Neutrophil (primary cell): Measurements from ENCODE around the gene ANTXR2.

Experiments used
- H3K27ac ChIP-seq: fragments of 200-600 bp; sonication (generic); 2 replicates; pipeline ENCODE4 v1.5.1; 2016; ENCODE audit warnings: mild to moderate bottlenecking, moderate library complexity
- H3K27me3 ChIP-seq: fragments of 200-600 bp; sonication (generic); 2 replicates; pipeline ENCODE4 v1.6.0; 2016; ENCODE audit warnings: mild to moderate bottlenecking
- H3K36me3 ChIP-seq: fragments of 200-600 bp; sonication (generic); 2 replicates; pipeline ENCODE4 v1.5.1; 2017
- H3K4me1 ChIP-seq, 2 experiments: fragments of 200-600 bp in 1 of 2; sonication (generic) in 1 of 2; 1 replicate in 1 of 2; 2 replicates in 1 of 2; pipeline versions ENCODE4 v1.5.1 to v1.6.1; 2013 to 2016; ENCODE audit warnings: low read depth in 1 of 2, low read length in 1 of 2, mild to moderate bottlenecking in 1 of 2, moderate library complexity in 1 of 2; ENCODE audit not compliant: control insufficient read depth in 1 of 2, insufficient read depth in 1 of 2
- H3K4me3 ChIP-seq, 2 experiments: fragments of 200-600 bp in 1 of 2; sonication (generic) in 1 of 2; 1 replicate in 1 of 2; 2 replicates in 1 of 2; pipeline ENCODE4 v1.5.1; 2013 to 2016; ENCODE audit warnings: low read depth in 1 of 2, low read length in 1 of 2, mild to moderate bottlenecking in 1 of 2, moderate library complexity in 1 of 2
- H3K9me3 ChIP-seq: fragments of 200-600 bp; sonication (generic); 2 replicates; pipeline ENCODE4 v1.5.1; 2016
- TF ChIP-seq, protein P1 (sequence below): fragments of 200-600 bp; sonication (generic); IDR thresholded peaks from 2 replicates; pipeline ENCODE4 v1.5.1; 2016; ENCODE audit warnings: antibody characterized with exemption

The ANTXR2 gene

GRCh38 chr4:79948739-79949138 is 124.3 kb downstream of the ANTXR2 start:
- H3K27me3 ChIP-seq = no peaks in the 10 kb centered on the region
- H3K9me3 ChIP-seq = no peaks in the 10 kb centered on the region
- no peak overlapping the region for H3K4me3 ChIP-seq
- TF ChIP-seq, protein P1, sequence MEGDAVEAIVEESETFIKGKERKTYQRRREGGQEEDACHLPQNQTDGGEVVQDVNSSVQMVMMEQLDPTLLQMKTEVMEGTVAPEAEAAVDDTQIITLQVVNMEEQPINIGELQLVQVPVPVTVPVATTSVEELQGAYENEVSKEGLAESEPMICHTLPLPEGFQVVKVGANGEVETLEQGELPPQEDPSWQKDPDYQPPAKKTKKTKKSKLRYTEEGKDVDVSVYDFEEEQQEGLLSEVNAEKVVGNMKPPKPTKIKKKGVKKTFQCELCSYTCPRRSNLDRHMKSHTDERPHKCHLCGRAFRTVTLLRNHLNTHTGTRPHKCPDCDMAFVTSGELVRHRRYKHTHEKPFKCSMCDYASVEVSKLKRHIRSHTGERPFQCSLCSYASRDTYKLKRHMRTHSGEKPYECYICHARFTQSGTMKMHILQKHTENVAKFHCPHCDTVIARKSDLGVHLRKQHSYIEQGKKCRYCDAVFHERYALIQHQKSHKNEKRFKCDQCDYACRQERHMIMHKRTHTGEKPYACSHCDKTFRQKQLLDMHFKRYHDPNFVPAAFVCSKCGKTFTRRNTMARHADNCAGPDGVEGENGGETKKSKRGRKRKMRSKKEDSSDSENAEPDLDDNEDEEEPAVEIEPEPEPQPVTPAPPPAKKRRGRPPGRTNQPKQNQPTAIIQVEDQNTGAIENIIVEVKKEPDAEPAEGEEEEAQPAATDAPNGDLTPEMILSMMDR = no peak
- peak overlapping the region; percentile 11 for H3K27ac ChIP-seq
- peaks cover 0 to 3% of the 10 kb centered on the region in 2 experiments for H3K4me1 ChIP-seq
- H3K36me3 ChIP-seq = peaks cover 9% of the 10 kb centered on the region

DNA sequence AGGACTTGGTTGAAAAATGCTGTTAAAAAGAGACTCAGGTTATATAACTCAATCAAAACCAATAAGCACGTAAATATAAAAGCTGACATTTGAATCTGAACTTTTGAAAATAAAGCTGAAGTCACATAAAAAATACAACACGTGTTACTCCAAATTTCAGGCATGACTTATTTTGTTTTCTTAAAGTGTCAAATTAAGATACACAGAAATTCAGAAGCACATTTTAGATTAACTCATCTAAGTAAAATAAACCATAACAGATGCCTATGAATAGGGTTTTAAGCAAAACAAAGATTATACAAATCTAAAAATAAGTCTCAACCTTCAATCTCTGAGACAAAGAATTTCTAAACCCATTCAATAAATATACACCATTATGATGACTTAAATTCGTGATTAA is 124.8 kb downstream of the ANTXR2 start:
- Histone ChIP-seq H3K27ac (no peak overlapping the region), H3K4me3 (no peak overlapping the region), H3K4me1 (peaks cover 0 to 3% of the 10 kb centered on the region in 2 experiments), H3K36me3 (peaks cover 9% of the 10 kb centered on the region), H3K9me3 (no peaks in the 10 kb centered on the region), H3K27me3 (no peaks in the 10 kb centered on the region)
- TF ChIP-seq, protein P1 = no peak

DNA sequence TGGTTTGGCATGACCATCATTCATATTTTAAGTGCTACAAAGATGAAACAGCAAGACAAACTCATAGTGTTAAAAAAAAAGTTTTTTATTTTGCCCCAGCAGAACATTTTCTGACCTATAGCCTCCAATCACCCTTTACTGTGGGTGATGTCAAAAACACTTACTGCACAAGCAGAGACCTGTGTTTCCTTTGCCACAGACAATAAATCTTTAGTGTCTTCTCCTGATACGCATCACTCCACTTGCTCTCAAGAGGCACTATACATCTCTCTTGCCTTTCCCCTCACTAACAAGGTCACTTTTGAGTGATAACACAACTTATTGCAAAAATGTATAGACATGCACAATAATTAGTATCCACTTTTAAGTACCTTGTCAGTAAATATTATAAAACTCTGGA is 125.6 kb downstream of the ANTXR2 start:
- Histone ChIP-seq H3K36me3 (peaks cover 9% of the 10 kb centered on the region), H3K9me3 (no peaks in the 10 kb centered on the region), H3K27ac (no peak overlapping the region), H3K4me1 (peaks cover 0 to 3% of the 10 kb centered on the region in 2 experiments), H3K4me3 (no peak overlapping the region), H3K27me3 (no peaks in the 10 kb centered on the region)
- TF ChIP-seq, protein P1 = no peak

DNA sequence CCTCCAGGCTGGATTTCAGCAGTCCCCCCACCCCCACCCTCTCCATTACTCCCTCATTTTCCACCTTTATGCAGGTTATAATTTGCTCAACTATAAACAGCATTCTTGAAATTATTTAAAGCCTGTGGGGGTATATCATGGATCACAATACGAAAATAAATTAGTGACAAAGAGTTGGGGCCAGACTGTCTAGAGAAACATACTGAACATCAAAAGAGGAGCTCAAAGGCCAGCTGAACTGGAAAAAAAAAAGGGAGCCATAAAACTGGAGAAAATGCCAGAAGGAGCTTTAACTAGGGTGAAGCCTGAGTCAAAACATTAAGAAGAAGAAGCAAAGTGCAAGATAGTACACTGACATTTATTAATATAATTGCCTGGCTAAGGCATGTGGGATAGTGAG is 137.8 kb downstream of the ANTXR2 start:
- no peaks in the 10 kb centered on the region for H3K27me3 ChIP-seq
- H3K4me1 ChIP-seq = no peaks in the 10 kb centered on the region
- no peak overlapping the region for H3K4me3 ChIP-seq
- no peak overlapping the region for H3K27ac ChIP-seq
- H3K36me3 ChIP-seq = no peaks in the 10 kb centered on the region
- no peaks in the 10 kb centered on the region for H3K9me3 ChIP-seq
- TF ChIP-seq, protein P1 = no peak

DNA sequence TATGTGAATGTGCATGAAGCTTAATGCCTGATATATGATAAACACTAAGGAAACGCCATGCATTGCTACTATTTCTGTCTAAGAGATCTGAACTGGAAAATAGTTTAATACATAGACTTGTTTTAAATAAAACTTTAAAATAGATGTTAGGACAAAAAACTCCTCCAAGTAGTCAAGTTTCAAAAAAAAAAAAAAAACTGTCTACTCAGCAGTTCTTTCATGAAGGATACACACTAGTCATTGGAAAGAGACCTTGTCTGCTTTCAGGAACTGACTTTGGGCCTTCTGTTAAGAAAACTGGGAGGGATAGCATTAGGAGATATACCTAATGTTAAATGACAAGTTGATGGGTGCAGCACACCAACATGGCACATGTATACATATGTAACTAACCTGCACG is 138.4 kb downstream of the ANTXR2 start:
- H3K4me1 ChIP-seq = no peaks in the 10 kb centered on the region
- no peak overlapping the region for H3K27ac ChIP-seq
- no peaks in the 10 kb centered on the region for H3K36me3 ChIP-seq
- H3K9me3 ChIP-seq = no peaks in the 10 kb centered on the region
- TF ChIP-seq, protein P1 = no peak
- H3K4me3 ChIP-seq = no peak overlapping the region
- no peaks in the 10 kb centered on the region for H3K27me3 ChIP-seq

DNA sequence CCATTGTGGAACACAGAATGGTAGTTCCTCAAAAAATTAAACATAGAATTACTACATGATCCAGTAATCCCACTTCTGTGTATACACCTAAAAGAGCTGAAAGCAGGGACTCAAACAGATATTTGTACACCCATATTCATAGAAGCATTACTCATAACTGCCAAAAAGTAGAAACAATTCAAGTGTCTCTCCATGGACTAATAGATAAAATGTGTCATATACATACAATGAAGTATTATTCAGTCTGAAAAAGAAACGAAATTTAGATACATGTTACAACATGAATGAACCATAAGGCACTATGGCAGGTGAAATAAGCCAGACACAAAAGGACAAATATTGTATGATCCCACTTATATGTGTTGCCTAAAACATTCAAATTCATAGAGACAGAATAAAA is 145.1 kb downstream of the ANTXR2 start:
- no peaks in the 10 kb centered on the region for H3K27me3 ChIP-seq
- H3K4me3 ChIP-seq = no peak overlapping the region
- TF ChIP-seq, protein P1 = no peak
- peaks cover 3% of the 10 kb centered on the region for H3K36me3 ChIP-seq
- H3K9me3 ChIP-seq = no peaks in the 10 kb centered on the region
- peaks cover 5 to 15% of the 10 kb centered on the region in 2 experiments for H3K4me1 ChIP-seq
- no peak overlapping the region for H3K27ac ChIP-seq
